Pancreas (tissue), 10 donors: ENCODE results near the gene PRRT1. TPM values are rescaled to one million over a fixed set of nuclear protein-coding genes. Genes with fewer than 3 reads are reported as not detected.
"Not testable (repeated sequence)": the region's sequence is repeated elsewhere in the genome, so short reads cannot be mapped to it uniquely, and the experiment has no call there.

Experiments used
- ATAC-seq, 4 donors: fragments of 200-7000 bp; cut with Tn5 transposase; one replicate each; pipeline versions ENCODE4 v1.8.0 to v1.9.1; 2020; ENCODE audit warnings: mild to moderate bottlenecking in 4 of 4, moderate library complexity in 4 of 4
- DNase-seq, 6 donors: peaks; one replicate each; pipeline ENCODE4 v3.0.0-alpha.2; 2020
- FAIRE-seq: peaks from 2 replicates; lab custom pipeline; 2012; peaks lifted over from hg19 to GRCh38; lab: Jason Lieb, UNC
- H3K27ac ChIP-seq, 4 donors: fragments of 200-600 bp; sonication (generic); 1 replicate in 3 of 4; 2 replicates in 1 of 4; pipeline versions ENCODE4 v1.5.0 to v1.8.0; 2020
- H3K27me3 ChIP-seq, 4 donors: fragments of 200-600 bp; one replicate each; pipeline ENCODE4 v1.8.0; 2021
- H3K36me3 ChIP-seq, 3 donors: fragments of 200-600 bp; sonication (generic) in 1 of 3; one replicate each; pipeline versions ENCODE4 v1.5.0 to v1.8.0; 2020 to 2021
- H3K4me1 ChIP-seq, 3 donors: fragments of 200-600 bp; one replicate each; pipeline ENCODE4 v1.8.0; 2021
- H3K4me3 ChIP-seq, 4 donors: fragments of 200-600 bp; sonication (generic) in 2 of 4; one replicate each; pipeline versions ENCODE4 v1.5.0 to v1.8.0; 2020 to 2021
- H3K9me3 ChIP-seq, 4 donors: fragments of 200-600 bp; one replicate each; pipeline ENCODE4 v1.8.0; 2021
- WGBS, 2 donors: extraction: QIAGEN DNeasy Blood & Tissue Kit; methylation state at CpG; one replicate each; pipeline ENCODE4 v1.1.7; 2013; 5-methylcytosine and 5-hydroxymethylcytosine counted together
- intact Hi-C, 3 donors: fragments of 100-400 bp; cut with DNase I; formaldehyde crosslinking; loops; one replicate each; pipeline versions ENCODE4 v1.11.1 to v1.14.2; 2022
- microRNA-seq, 2 donors: library from miRNA; unstranded; fragments of <30 nt; microRNA quantifications; one replicate each; pipeline versions ENCODE4 to v1.1.0, GENCODE V29; 2019 to 2020
- polyA plus RNA-seq, 2 donors: library from polyadenylated mRNA; stranded (reverse); fragments of 200-250 nt; gene quantifications; one replicate each; pipeline ENCODE4 v1.2.3, GENCODE V29; 2013
- total RNA-seq, 6 donors: library from RNA; stranded (reverse); fragmentation: NEBNext Ultra II Directional in 4 of 6; extraction: Animal tissue kit (Norgen Biotek cat#: 25700) in 4 of 6; gene quantifications; one replicate each; pipeline versions ENCODE4 v1.2.1 to v1.2.4, GENCODE V29; 2021 to 2023
- TF ChIP-seq, protein P1 (sequence below), 4 donors: fragments of 200-600 bp; sonication (generic) in 3 of 4; IDR thresholded peaks; one replicate each; pipeline versions ENCODE4 v1.5.0 to v1.8.0; 2021; ENCODE audit warnings: antibody characterized with exemption in 4 of 4
- donor health status: healthy with polysubstance abuse.
- donor health status: DM: no; HTN: no; CAD: no; lungs with moderate emphysema.
- donor health status: DM: no; HTN: no; CAD: no.
- donor health status: control.
- donor health status: control.
- donor health status: Bipolar disorder and iron deficiency.
- donor health status: DM: yes; HTN: yes; CAD: no.
- donor health status: DM: no; HTN: no; CAD: no.
- donor health status: DM: no; HTN: no; CAD: no.
- donor health status: DM: yes; HTN: yes; CAD: no.

Gene PRRT1
- total and polyA plus RNA-seq, 8 donors, result 0.08 to 5.8 (median 0.47) TPM

DNA sequence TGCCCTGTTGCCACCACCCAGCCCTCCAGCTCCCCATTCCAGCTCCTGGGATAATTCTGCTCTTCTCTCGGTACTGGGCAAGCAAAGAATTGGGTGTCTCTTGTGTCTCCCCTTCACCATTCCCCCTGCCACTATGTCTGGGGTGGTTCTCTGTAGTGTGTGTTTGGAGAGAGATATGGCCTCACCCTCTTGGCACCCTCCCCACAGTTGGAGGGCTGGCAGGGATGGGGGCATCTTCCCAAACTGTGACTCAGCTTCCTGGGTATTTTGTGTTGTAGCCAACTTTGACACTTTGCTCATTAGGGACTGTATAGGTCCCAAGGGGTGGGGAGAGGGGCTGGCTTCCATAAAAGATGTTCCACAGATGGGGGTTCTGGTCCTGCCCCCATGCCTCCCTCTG is 44.3 kb downstream of the PRRT1 start:
- Histone ChIP-seq H3K4me3 (no peak overlapping the region), H3K4me1 (peaks cover 0 to 5% (median 0%) of the 10 kb centered on the region in 3 donors), H3K27me3 (no peaks in the 10 kb centered on the region), H3K36me3 (no peaks in the 10 kb centered on the region), H3K27ac (no peak overlapping the region), H3K9me3 (no peaks in the 10 kb centered on the region)
- TF ChIP-seq, protein P1, sequence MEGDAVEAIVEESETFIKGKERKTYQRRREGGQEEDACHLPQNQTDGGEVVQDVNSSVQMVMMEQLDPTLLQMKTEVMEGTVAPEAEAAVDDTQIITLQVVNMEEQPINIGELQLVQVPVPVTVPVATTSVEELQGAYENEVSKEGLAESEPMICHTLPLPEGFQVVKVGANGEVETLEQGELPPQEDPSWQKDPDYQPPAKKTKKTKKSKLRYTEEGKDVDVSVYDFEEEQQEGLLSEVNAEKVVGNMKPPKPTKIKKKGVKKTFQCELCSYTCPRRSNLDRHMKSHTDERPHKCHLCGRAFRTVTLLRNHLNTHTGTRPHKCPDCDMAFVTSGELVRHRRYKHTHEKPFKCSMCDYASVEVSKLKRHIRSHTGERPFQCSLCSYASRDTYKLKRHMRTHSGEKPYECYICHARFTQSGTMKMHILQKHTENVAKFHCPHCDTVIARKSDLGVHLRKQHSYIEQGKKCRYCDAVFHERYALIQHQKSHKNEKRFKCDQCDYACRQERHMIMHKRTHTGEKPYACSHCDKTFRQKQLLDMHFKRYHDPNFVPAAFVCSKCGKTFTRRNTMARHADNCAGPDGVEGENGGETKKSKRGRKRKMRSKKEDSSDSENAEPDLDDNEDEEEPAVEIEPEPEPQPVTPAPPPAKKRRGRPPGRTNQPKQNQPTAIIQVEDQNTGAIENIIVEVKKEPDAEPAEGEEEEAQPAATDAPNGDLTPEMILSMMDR (IDR thresholded peaks at IDR 0.05), result no peak
- intact Hi-C loops, result no loop called here
- no peak for DNase-seq
- no peak for FAIRE-seq
- WGBS, 2 donors, result 69 to 76% methylated on average over 1 of the region's 1 CpG
- ATAC-seq, result no peak

DNA sequence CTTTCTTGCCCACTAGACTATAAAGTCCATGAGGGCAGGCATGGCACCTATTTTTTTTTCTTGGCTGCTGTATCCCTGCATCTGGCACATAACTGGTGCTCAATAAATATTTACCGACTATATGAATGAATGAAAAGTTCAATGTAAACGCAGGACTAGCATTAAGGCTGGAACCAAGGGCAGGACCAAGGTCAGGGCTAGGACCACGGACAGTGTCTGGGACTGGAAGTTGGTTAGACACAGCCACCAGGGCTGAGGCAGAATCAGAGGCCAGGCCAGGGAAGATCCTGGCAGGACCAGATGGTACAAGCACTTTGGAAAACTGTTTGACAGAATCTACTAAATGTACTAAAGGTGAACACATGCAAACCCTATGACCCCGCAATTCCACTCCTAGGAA is 46.3 kb downstream of the PRRT1 start:
- TF ChIP-seq, protein P1 (IDR thresholded peaks at IDR 0.05), result no peak
- peaks cover 0 to 5% (median 0%) of the 10 kb centered on the region in 3 donors for H3K4me1 ChIP-seq
- ATAC-seq (no peak), FAIRE-seq (no peak), DNase-seq (no peak)
- H3K9me3 ChIP-seq, result no peaks in the 10 kb centered on the region
- H3K36me3 ChIP-seq, result no peaks in the 10 kb centered on the region
- intact Hi-C loops, result no loop called here
- H3K27ac ChIP-seq, result no peak overlapping the region
- H3K4me3 ChIP-seq, result no peak overlapping the region
- H3K27me3 ChIP-seq, result no peaks in the 10 kb centered on the region
- 50 to 51% methylated on average over 4 of the region's 4 CpGs for WGBS, 2 donors

DNA sequence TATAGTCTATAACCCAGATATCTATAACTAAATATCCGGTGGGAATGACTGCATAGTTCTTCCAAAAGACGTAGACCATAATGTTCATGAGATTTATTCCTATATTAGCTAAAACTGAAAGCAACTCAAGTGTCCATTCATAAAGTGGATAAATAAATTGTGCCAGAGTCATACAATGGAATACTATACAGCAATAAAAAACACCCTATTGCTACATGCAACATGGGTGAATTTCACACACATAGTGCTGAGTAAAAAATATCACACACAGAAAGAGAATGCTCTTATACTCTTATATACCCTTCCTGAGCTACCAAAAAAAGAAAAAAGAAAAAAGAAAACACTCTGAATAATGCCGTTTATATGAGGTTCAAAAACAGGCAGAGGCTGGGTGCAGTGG is 49.5 kb downstream of the PRRT1 start:
- no peaks in the 10 kb centered on the region for H3K36me3 ChIP-seq
- H3K4me3 ChIP-seq, result no peak overlapping the region
- TF ChIP-seq, protein P1 (IDR thresholded peaks at IDR 0.05), result no peak
- H3K27me3 ChIP-seq, result no peaks in the 10 kb centered on the region
- no peaks in the 10 kb centered on the region for H3K9me3 ChIP-seq
- H3K27ac ChIP-seq, result no peak overlapping the region
- FAIRE-seq (no peak), ATAC-seq (no peak), DNase-seq (no peak)
- 87 to 94% methylated on average over 3 of the region's 3 CpGs for WGBS, 2 donors
- no peaks in the 10 kb centered on the region for H3K4me1 ChIP-seq
- intact Hi-C loops, result no loop called here

DNA sequence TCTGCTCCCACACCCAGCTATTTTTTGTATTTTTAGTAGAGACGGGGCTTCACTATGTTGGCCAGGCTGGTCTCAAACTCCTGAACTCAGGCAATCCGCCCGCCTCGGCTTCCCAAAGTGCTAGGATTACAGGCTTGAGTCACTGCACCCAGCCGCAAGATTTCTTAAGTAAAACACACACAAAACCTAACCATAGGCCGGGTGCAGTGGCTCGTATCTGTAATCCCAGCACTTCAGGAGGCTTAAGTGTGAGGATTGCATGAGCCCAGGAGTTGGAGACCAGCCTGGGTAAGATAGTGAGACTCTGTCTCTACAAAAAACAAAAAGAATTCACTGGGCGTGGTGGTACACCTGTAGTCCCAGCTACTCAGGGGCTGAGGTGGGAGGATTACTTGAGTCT is 51.5 kb downstream of the PRRT1 start:
- H3K9me3 ChIP-seq, DNase-seq, H3K4me1 ChIP-seq, ATAC-seq, H3K4me3 ChIP-seq, H3K36me3 ChIP-seq, FAIRE-seq, H3K27ac ChIP-seq, intact Hi-C loops, H3K27me3 ChIP-seq: not testable (repeated sequence)
- WGBS, 2 donors, result 65 to 72% methylated on average over 8 of the region's 8 CpGs

Small RNAs within 50 kb of the gene (microRNA-seq; reads per million reads assigned to microRNA genes)
- 0 to 0.88 reads per million in 2 donors for gene MIR6721
- gene MIR6833, result 0 to 0.59 reads per million in 2 donors

Other genes with a start within 250 kb of the PRRT1 start
- 1 to 10 TPM in 4 of 6 donors, under 1 TPM in 2; 0.60 to 4.5 (median 1.9) TPM for gene ZBTB12, start 249.9 kb downstream of the PRRT1 start, total RNA-seq
- gene ZBTB12, start 249.9 kb downstream of the PRRT1 start, polyA plus RNA-seq, result 1 to 10 TPM; 2.1 to 2.2 TPM
- gene C2, start 224.2 kb downstream of the PRRT1 start, total RNA-seq, result 10 to 100 TPM in 1 of 6 donors, 1 to 10 TPM in 5; 1.1 to 14.0 (median 4.4) TPM
- gene C2, start 224.2 kb downstream of the PRRT1 start, polyA plus RNA-seq, result 1 to 10 TPM in 1 of 2 donors, under 1 TPM in 1; 0.63 to 1.8 TPM
- 100 to 1,000 TPM in 2 of 6 donors, 10 to 100 TPM in 4; 23.4 to 330 (median 57.1) TPM for gene CFB, start 205.8 kb downstream of the PRRT1 start, total RNA-seq
- 100 to 1,000 TPM; 101 to 117 TPM for gene CFB, start 205.8 kb downstream of the PRRT1 start, polyA plus RNA-seq
- gene NELFE, start 193.0 kb downstream of the PRRT1 start, total RNA-seq, result 10 to 100 TPM; 22.5 to 40.8 (median 28.2) TPM
- 10 to 100 TPM; 33.8 to 43.8 TPM for gene NELFE, start 193.0 kb downstream of the PRRT1 start, polyA plus RNA-seq
- 10 to 100 TPM; 21.4 to 46.3 (median 25.6) TPM for gene SKIC2, start 192.8 kb downstream of the PRRT1 start, total RNA-seq
- 100 to 1,000 TPM; 117 to 163 TPM for gene SKIC2, start 192.8 kb downstream of the PRRT1 start, polyA plus RNA-seq
- 10 to 100 TPM in 4 of 6 donors, 1 to 10 TPM in 2; 8.2 to 12.6 (median 11.0) TPM for gene DXO, start 179.8 kb downstream of the PRRT1 start, total RNA-seq
- 10 to 100 TPM; 32.0 to 39.7 TPM for gene DXO, start 179.8 kb downstream of the PRRT1 start, polyA plus RNA-seq
- gene C4A, start 169.9 kb downstream of the PRRT1 start, total RNA-seq, result 100 to 1,000 TPM in 3 of 6 donors, 10 to 100 TPM in 3; 14.0 to 789 (median 112) TPM
- 100 to 1,000 TPM in 1 of 2 donors, 10 to 100 TPM in 1; 40.3 to 130 TPM for gene C4A, start 169.9 kb downstream of the PRRT1 start, polyA plus RNA-seq
- gene C4B, start 137.1 kb downstream of the PRRT1 start, total RNA-seq, result 100 to 1,000 TPM in 4 of 6 donors, 10 to 100 TPM in 2; 15.3 to 665 (median 166) TPM
- gene C4B, start 137.1 kb downstream of the PRRT1 start, polyA plus RNA-seq, result 100 to 1,000 TPM in 1 of 2 donors, 10 to 100 TPM in 1; 46.1 to 137 TPM
- gene CYP21A2, start 113.5 kb downstream of the PRRT1 start, total RNA-seq, result 1 to 10 TPM in 1 of 6 donors, under 1 TPM in 5; 0.23 to 1.5 (median 0.71) TPM
- gene CYP21A2, start 113.5 kb downstream of the PRRT1 start, polyA plus RNA-seq, result 1 to 10 TPM; 1.3 to 2.7 TPM
- 10 to 100 TPM in 2 of 6 donors, 1 to 10 TPM in 4; 5.2 to 15.2 (median 7.1) TPM for gene TNXB, start 42.6 kb downstream of the PRRT1 start, total RNA-seq
- 10 to 100 TPM; 13.1 to 18.6 TPM for gene TNXB, start 42.6 kb downstream of the PRRT1 start, polyA plus RNA-seq
- 10 to 100 TPM; 30.2 to 56.5 (median 36.3) TPM for gene ATF6B, start 23.7 kb downstream of the PRRT1 start, total RNA-seq
- gene ATF6B, start 23.7 kb downstream of the PRRT1 start, polyA plus RNA-seq, result 10 to 100 TPM; 54.0 to 68.0 TPM
- 1 to 10 TPM; 2.0 to 4.7 (median 3.3) TPM for gene FKBPL, start 21.7 kb downstream of the PRRT1 start, total RNA-seq
- 1 to 10 TPM; 5.0 to 5.9 TPM for gene FKBPL, start 21.7 kb downstream of the PRRT1 start, polyA plus RNA-seq
- 10 to 100 TPM in 1 of 6 donors, 1 to 10 TPM in 5; 5.6 to 13.9 (median 8.0) TPM for gene PPT2, start 2.2 kb upstream of the PRRT1 start, total RNA-seq
- gene PPT2, start 2.2 kb upstream of the PRRT1 start, polyA plus RNA-seq, result 10 to 100 TPM in 1 of 2 donors, 1 to 10 TPM in 1; 9.2 to 12.2 TPM
- gene EGFL8, start 12.7 kb upstream of the PRRT1 start, total RNA-seq, result 10 to 100 TPM in 1 of 6 donors, 1 to 10 TPM in 5; 2.2 to 10.8 (median 5.4) TPM
- 10 to 100 TPM; 23.1 to 46.8 TPM for gene EGFL8, start 12.7 kb upstream of the PRRT1 start, polyA plus RNA-seq
- gene AGPAT1, start 24.1 kb upstream of the PRRT1 start, total RNA-seq, result 10 to 100 TPM; 10.1 to 28.1 (median 15.7) TPM
- 10 to 100 TPM; 19.6 to 24.5 TPM for gene AGPAT1, start 24.1 kb upstream of the PRRT1 start, polyA plus RNA-seq
- 10 to 100 TPM; 16.1 to 28.5 (median 23.2) TPM for gene RNF5, start 26.5 kb upstream of the PRRT1 start, total RNA-seq
- gene RNF5, start 26.5 kb upstream of the PRRT1 start, polyA plus RNA-seq, result 10 to 100 TPM; 29.0 to 41.4 TPM
- gene AGER, start 32.3 kb upstream of the PRRT1 start, total RNA-seq, result 1 to 10 TPM; 1.9 to 4.4 (median 2.9) TPM
- gene AGER, start 32.3 kb upstream of the PRRT1 start, polyA plus RNA-seq, result 10 to 100 TPM; 14.1 to 20.6 TPM
- 10 to 100 TPM; 20.4 to 45.7 (median 26.1) TPM for gene PBX2, start 38.3 kb upstream of the PRRT1 start, total RNA-seq
- gene PBX2, start 38.3 kb upstream of the PRRT1 start, polyA plus RNA-seq, result 10 to 100 TPM; 45.9 to 56.3 TPM
- gene GPSM3, start 40.7 kb upstream of the PRRT1 start, total RNA-seq, result 10 to 100 TPM in 1 of 6 donors, 1 to 10 TPM in 3, under 1 TPM in 2; 0.59 to 10.1 (median 2.9) TPM
- 1 to 10 TPM; 5.2 to 5.4 TPM for gene GPSM3, start 40.7 kb upstream of the PRRT1 start, polyA plus RNA-seq
- 1 to 10 TPM; 3.1 to 7.1 (median 4.7) TPM for gene NOTCH4, start 72.1 kb upstream of the PRRT1 start, total RNA-seq
- gene NOTCH4, start 72.1 kb upstream of the PRRT1 start, polyA plus RNA-seq, result 10 to 100 TPM; 27.4 to 45.2 TPM
- gene TSBP1, start 220.0 kb upstream of the PRRT1 start, total RNA-seq, result not detected
- not detected for gene TSBP1, start 220.0 kb upstream of the PRRT1 start, polyA plus RNA-seq